Measurements from ENCODE around the gene CACNA2D3. TPM values are rescaled to one million over a fixed set of nuclear protein-coding genes. Genes with fewer than 3 reads are reported as not detected.

The CACNA2D3 gene
- total RNA-seq, 1 donor from 2014 or later = 8.3 TPM

DNA sequence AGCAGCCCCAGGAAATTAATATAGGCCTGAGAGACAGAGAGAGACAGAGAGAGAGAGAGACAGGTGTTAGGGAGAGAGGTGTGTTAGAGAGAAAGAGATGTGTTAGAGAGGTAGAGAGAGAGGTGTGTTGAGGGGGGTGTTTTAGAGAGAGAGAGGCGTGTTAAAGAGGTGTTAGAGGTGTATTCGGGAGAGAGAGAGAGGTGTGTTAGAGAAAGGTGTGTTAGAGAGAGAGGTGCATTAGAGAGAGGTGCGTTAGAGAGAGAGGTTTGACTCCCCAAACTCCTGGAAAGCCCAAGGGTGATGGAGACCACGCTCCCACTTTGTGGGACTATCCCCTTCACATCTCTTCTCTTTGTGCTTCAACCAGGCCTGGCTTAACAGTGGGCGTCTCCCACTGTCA lies 95.5 kb downstream of the CACNA2D3 start:
- DNase-seq (ENCODE audit: low spot score) = no peak

- no peak for DNase-seq (ENCODE audit: low spot score)
Measured at GRCh38 chr3:54222316-54222715, 100.0 kb downstream of the CACNA2D3 start.

GRCh38 chr3:54223063-54223462 lies 100.7 kb downstream of the CACNA2D3 start:
- no peak for DNase-seq (ENCODE audit: low spot score)

- no peak for DNase-seq (ENCODE audit: low spot score)
Measured at GRCh38 chr3:54225841-54226528, 103.6 kb downstream of the CACNA2D3 start.

DNA sequence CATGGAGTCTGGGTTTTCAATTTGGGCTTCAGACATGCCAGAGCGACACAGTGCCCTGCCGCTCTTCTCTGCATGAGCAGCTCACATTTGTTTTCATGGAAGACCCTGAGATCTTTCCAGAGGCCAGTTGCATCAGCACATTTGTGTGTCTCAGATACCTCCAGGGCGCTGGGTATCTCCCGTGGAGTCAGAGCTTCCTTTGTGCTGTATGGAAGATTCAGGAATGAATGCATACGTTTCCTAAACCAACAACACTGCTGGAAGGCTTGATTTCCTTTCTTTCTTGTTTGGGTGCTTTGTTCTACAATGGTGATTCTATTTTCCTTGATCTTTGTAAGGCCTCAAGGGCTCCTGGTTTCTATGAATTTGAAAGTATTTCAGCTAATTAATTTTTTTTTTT lies 106.5 kb downstream of the CACNA2D3 start:
- no peak for DNase-seq (ENCODE audit: low spot score)

DNA sequence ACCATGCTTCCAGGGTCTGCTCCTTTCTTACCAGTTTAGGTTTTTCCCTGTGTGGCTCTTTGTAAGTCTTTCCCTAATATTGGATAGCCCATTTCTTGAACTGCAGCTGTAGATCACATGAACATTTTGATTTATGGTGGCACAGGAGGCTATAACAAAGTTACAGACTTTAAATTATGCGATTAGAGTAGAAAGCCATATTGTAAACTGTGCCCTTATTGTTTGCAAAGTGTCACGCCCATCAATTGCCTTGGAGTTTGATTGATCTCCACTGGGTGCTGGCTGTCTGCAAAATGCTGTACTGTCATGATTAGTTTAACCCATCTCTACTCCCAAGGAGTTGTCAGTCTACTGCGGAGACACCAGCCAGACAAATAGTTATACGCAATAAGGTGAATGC lies 110.3 kb downstream of the CACNA2D3 start:
- DNase-seq (ENCODE audit: low spot score) = no peak

- DNase-seq (ENCODE audit: low spot score) = no peak
Measured at GRCh38 chr3:54235998-54236397, 113.6 kb downstream of the CACNA2D3 start.

- no peak for DNase-seq (ENCODE audit: low spot score)
Measured at GRCh38 chr3:54237109-54237508, 114.8 kb downstream of the CACNA2D3 start.

DNA sequence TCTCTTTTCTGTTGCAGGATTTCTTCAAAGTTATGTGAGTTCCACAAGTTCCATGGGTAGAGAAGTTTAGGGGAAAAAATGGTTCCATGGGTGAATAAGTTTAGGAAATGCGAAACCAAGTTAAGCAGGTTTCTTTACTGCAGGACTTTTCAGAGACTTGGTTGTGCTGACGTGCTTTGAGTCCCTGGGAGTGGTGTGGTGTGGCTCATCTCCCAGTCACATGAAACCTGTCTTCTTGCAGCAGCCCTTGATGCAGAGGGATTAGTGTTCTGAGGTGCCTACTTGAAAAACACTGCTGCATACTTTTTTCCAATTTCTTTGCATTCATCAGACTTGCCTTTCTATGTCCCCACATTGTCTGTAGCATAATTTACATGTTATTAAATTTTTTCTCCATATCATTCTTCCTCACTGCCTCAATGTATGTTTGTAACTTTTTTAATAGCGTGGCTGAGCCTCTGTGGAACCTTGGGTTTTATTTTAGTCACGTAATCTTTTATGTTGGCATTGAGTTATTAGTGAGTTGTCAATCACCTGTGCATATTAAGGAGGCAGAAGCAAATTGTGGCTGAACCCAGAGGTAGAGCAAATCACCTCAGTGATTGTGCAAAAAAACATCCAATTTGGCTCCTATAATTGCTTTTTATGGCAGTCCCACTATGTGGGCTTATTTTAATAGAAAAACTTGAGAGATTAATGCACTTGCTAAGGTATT lies 115.6 kb downstream of the CACNA2D3 start:
- no peak for DNase-seq (ENCODE audit: low spot score)

DNA sequence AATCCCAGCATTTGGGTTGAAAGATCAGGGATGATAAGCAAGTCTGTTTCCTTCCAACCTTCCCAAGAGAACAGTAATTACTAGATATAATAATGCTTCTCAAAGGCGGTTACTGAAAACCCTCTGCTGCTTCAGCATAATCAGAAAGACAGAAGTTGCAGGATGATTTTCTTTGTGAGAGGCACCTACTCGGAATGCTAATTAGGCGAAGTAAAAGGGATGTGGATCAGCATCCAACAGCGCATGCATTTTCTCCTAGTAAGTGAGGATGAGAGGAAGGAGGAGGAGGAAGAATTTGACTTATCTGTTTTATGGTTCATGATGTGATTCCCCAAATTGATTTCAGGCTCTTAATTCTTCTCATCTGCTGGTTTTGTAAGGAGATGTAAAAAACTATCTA lies 118.0 kb downstream of the CACNA2D3 start:
- DNase-seq (ENCODE audit: low spot score) = no peak

DNA sequence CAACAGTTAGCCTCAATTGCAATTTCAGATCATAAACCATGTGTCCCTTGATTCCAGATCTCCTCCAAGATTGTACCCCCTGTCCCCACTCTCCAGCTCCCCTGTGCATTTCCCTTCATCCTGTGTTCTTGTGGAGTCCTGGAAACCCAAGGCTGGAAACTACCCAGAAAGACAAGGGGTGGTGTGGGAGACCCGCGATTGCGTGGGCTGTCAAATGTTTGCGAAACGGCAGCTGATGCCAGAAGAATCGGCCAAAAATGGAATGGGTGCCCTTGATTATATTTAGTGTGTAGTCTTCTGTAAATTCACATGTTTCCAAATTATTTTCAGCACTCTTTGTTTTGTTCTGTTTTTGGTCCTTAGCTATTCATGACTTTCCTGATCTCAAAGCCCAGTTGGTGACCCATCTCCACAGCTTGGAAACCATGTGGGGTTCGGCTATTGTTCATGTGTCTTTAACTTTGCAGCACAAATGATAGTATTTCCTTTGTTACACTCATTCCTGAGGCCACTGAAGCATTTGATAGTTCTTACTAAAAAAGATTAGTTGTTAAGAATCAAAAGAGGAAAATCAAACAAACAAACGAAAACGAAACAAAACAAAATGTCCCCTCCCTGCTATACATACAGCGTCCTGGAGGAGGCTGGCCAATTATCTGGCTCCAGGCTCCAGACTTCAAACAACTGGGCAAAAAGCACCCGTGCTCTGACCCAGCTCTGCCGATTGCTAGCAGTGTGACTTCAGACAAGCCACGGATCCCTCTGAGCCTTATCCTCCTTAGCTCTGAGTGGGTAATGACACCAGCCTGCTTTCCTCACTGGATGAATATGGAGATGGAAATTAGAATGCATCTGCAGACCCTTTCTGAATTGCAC lies 120.9 kb downstream of the CACNA2D3 start:
- no peak for DNase-seq (ENCODE audit: low spot score)

- no peak for DNase-seq (ENCODE audit: low spot score)
Measured at GRCh38 chr3:54243960-54244682, 121.8 kb downstream of the CACNA2D3 start.

- no peak for DNase-seq (ENCODE audit: low spot score)
Measured at GRCh38 chr3:54251705-54252104, 129.4 kb downstream of the CACNA2D3 start.

DNA sequence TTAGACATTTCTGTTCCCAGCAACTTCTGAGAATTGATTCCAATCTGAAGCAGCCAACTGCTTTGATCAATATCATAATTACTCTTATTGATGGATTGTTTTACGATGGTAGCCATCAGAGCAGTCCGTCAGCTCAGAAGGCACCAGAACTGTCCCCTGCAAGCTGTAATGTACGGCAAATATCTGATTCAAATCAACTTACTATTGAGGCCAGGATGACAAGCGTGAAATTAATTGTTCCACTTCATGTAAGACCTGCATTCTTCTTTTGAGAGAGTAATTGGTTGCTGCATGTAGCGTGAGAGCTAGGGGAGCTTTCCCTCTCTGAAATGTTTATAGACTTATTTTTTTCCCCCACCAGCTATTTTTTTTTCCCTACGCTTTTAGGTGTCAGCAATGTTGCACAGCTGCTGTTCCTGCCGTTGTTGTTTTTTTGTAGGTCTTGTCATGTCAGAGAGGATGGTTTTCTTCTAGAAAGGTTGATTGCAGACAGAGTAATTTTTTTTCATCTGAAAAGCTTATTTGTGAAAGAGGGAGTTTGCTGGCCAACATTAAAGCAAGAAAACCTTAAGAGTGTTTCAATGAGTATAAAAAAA lies 134.9 kb downstream of the CACNA2D3 start:
- no peak for DNase-seq (ENCODE audit: low spot score)

DNA sequence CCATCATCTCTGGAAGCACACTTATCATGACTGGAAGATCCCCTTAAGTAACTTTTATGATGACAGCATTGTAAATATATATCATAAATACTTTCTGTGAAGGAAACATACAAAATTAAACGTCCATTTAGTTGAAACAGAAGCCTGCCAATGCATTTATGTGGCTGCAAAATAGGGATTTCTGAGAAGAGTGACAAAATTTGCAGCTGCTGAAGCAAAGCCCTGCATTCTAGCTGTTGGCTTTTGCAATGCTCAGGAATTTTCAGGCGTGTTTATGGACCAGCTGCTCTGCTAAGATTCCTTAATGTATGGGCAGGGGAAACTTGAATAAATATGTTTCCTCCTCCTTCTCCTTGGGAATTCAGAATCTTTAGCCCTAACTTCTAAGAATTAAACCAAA lies 137.3 kb downstream of the CACNA2D3 start:
- DNase-seq (ENCODE audit: low spot score) = no peak

DNA sequence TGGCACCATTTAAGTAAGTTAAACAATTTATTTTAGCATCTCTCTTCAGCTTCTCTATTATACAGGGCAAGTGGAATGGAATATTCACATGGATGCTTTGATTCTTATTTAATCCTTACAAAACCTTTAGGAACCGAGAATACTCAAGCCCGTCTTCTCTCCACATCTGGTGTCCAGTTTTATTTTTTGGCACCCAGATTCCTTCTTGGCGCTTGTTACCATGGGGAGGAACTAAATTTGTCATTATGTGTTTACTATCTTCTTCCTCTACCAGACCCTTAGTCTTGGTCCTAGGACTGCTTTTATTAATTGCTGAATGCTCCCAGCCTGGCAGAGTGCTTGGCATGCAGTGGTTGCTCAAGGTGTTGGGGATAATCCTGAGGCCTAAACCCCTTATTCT lies 138.8 kb downstream of the CACNA2D3 start:
- DNase-seq (ENCODE audit: low spot score) = no peak

- DNase-seq (ENCODE audit: low spot score) = no peak
Measured at GRCh38 chr3:54262541-54262940, 140.2 kb downstream of the CACNA2D3 start.

- no peak for DNase-seq (ENCODE audit: low spot score)
Measured at GRCh38 chr3:54262946-54263345, 140.6 kb downstream of the CACNA2D3 start.

DNA sequence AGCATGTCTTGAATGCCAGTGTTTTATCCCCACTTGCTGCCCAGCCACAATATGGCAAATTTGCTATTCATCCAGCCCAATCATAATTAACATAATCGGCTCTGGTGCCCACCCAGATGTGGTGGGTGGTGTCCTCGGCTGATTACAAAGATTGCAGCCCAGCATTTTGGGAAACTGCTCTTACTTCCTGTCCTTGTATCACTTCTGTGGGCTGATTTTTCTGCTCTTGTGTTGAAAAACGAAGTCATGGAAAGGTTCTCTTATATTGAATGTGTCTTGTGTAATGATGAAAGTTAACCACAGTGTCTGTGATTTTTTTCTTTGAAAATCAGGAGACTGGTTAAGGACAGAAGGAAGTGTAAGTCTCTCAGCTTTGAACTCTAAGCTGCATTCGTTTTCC lies 141.7 kb downstream of the CACNA2D3 start:
- no peak for DNase-seq (ENCODE audit: low spot score)

DNA sequence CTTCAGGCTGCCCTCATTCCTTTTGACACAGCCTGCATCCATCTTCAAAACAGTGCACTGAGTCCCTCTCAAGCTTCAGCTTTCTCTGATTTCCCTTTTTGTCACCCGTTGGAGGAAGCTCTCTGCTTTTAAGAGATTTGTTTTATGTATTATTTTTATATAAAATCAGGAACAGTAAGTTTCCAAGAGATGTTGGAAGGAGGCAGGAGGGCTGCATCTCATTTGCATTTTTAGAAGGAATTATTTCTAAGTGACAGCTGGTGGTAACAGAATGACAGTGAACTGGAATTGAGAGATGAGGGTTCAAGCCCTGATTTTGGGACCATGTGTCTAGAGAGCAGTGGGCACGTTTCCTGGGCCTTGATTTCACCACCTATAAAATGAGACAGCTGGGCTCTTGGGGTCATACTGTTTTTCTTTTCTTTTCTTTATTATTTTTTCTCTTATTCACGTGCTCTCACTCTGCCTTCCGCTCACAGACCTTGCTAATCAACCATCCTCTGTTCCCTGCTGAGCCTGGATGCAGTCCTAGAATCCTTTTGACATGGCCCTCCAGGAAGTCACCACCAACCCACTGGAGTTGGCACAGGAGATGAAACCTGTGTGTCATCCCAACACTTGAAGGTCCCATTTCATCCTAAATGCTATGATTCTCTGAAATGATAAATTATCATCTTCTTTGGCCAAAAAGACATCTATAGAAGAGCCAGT lies 148.6 kb downstream of the CACNA2D3 start:
- DNase-seq (ENCODE audit: low spot score) = no peak

DNA sequence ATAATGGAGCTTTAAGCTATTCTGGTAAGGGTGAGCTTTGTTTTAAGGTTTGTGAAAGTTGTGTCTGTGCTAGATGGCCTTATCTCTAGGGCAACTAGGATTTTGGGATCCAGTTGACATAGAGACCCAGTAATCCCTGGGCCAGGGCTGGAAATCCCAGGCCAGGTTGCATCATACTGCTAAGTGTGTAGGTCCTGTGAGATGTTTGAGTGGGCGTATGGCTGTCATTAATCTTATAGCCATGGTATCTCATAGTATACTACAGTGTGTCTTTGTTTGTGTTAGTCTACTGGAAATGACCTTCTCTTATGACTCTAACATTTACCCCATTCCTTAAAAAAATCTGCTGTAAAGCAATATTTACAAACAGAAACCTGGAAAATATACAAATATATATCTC lies 151.4 kb downstream of the CACNA2D3 start:
- DNase-seq (ENCODE audit: low spot score) = no peak

Measured in ureter (tissue), 1 donor.